Small intestine (tissue), 7 donors: ENCODE results near the gene ATG16L1. TPM values are rescaled to one million over a fixed set of nuclear protein-coding genes. Genes with fewer than 3 reads are reported as not detected.

Source experiments
- DNase-seq, 2 donors: peaks; one replicate each; pipeline versions ENCODE4 v3.0.0 to v3.0.0-alpha.2; 2013
- FAIRE-seq: peaks from 2 replicates; lab custom pipeline; 2012; peaks lifted over from hg19 to GRCh38; lab: Jason Lieb, UNC
- H3K27ac ChIP-seq, 3 donors: one replicate each; pipeline ENCODE4 v1.5.1; 2013; ENCODE audit warnings: low read length in 2 of 3, mild to moderate bottlenecking in 2 of 3, control low read depth in 1 of 3, inconsistent platforms in 1 of 3, low read depth in 1 of 3, moderate library complexity in 1 of 3
- H3K27me3 ChIP-seq, 3 donors: one replicate each; pipeline ENCODE4 v1.6.1; 2013; ENCODE audit warnings: low read length in 3 of 3, inconsistent platforms in 1 of 3; ENCODE audit not compliant: control insufficient read depth in 3 of 3, insufficient read depth in 3 of 3
- H3K36me3 ChIP-seq, 3 donors: one replicate each; pipeline ENCODE4 v1.6.1; 2013; ENCODE audit warnings: low read length in 3 of 3, inconsistent platforms in 1 of 3, low read depth in 1 of 3, mild to moderate bottlenecking in 1 of 3, moderate library complexity in 1 of 3; ENCODE audit not compliant: control insufficient read depth in 3 of 3, insufficient read depth in 2 of 3
- H3K4me1 ChIP-seq, 3 donors: one replicate each; pipeline ENCODE4 v1.6.1; 2013; ENCODE audit warnings: low read length in 2 of 3, inconsistent platforms in 1 of 3, low read depth in 1 of 3, mild to moderate bottlenecking in 1 of 3, moderate library complexity in 1 of 3; ENCODE audit not compliant: control insufficient read depth in 3 of 3, insufficient read depth in 2 of 3
- H3K4me3 ChIP-seq, 3 donors: one replicate each; pipeline ENCODE4 v1.5.1; 2013; ENCODE audit warnings: low read length in 3 of 3, control low read depth in 1 of 3, inconsistent platforms in 1 of 3, low read depth in 1 of 3, mild to moderate bottlenecking in 1 of 3, moderate library complexity in 1 of 3
- H3K9me3 ChIP-seq, 2 donors: one replicate each; pipeline ENCODE4 v1.6.1; 2013; ENCODE audit warnings: low read depth in 1 of 2, low read length in 1 of 2; ENCODE audit not compliant: control insufficient read depth in 2 of 2, insufficient read depth in 1 of 2
- WGBS, 3 donors: extraction: QIAGEN DNeasy Blood & Tissue Kit; methylation state at CpG; one replicate each; pipeline ENCODE4 v1.1.7; 2013; 5-methylcytosine and 5-hydroxymethylcytosine counted together
- polyA plus RNA-seq, 4 donors: library from polyadenylated mRNA; stranded (reverse) in 3 of 4; unstranded in 1 of 4; fragments of 200-250 nt in 3 of 4; fragments of 120-200 nt in 1 of 4; gene quantifications; one replicate each; pipeline versions ENCODE4 v1.2.1 to v1.2.3, GENCODE V29; 2013
- donor health status: healthy with polysubstance abuse.
- donor health status: control.
- donor health status: control.
- donor health status: Bipolar disorder and iron deficiency.
- donor health status: healthy.

Gene ATG16L1
- polyA plus RNA-seq, 4 donors, result 14.6 to 21.4 (median 17.5) TPM

GRCh38 chr2:233311241-233311926 is 59.9 kb downstream of the ATG16L1 start:
- Histone ChIP-seq H3K9me3 (no peaks in the 10 kb centered on the region), H3K4me3 (no peak overlapping the region), H3K36me3 (no peaks in the 10 kb centered on the region), H3K27me3 (no peaks in the 10 kb centered on the region), H3K4me1 (no peaks in the 10 kb centered on the region), H3K27ac (no peak overlapping the region)
- 85 to 89% (median 87%) methylated on average over 11 of the region's 11 CpGs for WGBS, 3 donors
- DNase-seq (no peak), FAIRE-seq (no peak)

DNA sequence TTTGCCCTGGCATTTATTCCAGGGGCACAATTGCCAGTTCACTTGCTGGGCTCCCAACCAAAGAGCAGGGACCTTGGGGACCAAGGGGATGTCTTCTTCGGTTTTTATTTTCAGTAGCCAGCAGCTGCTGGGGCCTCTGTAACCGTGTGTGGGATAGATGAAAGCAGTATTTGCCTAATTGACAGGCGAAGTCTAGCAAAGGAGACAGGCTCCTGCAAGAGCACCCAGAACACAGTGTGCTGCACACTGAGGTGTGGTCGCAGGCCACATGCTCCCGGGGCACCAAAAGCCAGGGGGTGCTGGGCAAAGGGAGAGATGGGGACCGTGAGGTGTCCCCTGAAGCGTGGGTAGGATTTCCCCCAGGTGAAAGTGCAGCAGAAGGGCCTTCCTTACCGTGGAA is 61.4 kb downstream of the ATG16L1 start:
- H3K27me3 ChIP-seq, result no peaks in the 10 kb centered on the region
- H3K4me3 ChIP-seq, result no peak overlapping the region
- H3K4me1 ChIP-seq, result no peaks in the 10 kb centered on the region
- 42 to 66% (median 51%) methylated on average over 8 of the region's 8 CpGs for WGBS, 3 donors
- H3K9me3 ChIP-seq, result no peaks in the 10 kb centered on the region
- H3K27ac ChIP-seq, result no peak overlapping the region
- FAIRE-seq, result no peak
- no peak for DNase-seq
- no peaks in the 10 kb centered on the region for H3K36me3 ChIP-seq

- Histone ChIP-seq H3K9me3 (no peaks in the 10 kb centered on the region), H3K27me3 (no peaks in the 10 kb centered on the region), H3K36me3 (no peaks in the 10 kb centered on the region), H3K4me3 (no peak overlapping the region), H3K4me1 (no peaks in the 10 kb centered on the region), H3K27ac (no peak overlapping the region)
- FAIRE-seq, result no peak
- no peak for DNase-seq
- WGBS, 3 donors, result 91 to 94% (median 93%) methylated on average over 18 to 20 of the region's 20 CpGs
Observed at GRCh38 chr2:233314180-233314925, 62.9 kb downstream of the ATG16L1 start.

GRCh38 chr2:233317196-233317943 is 65.9 kb downstream of the ATG16L1 start:
- no peak overlapping the region for H3K4me3 ChIP-seq
- no peak for FAIRE-seq
- WGBS, 3 donors, result 77 to 88% (median 83%) methylated on average over 7 of the region's 7 CpGs

DNA sequence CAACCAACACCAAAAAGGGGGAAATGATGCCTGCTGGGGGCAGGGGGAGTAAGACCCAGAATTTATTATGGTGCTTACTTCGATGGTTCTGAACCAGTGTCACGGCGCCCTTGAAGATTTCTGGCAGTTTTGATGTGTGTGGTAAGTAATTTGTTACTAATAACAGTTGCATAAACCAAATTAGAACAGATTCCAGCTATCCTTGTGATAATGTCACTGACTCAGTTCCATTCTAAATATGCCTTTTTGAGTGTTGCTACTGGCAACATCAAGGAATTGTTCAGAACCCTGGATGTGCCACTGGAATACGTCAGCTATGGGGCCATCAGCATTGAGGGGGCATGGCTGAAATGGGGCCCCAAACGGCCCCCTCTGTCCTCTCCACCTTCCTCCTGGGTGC is 67.8 kb downstream of the ATG16L1 start:
- no peaks in the 10 kb centered on the region for H3K9me3 ChIP-seq
- H3K4me1 ChIP-seq, result no peaks in the 10 kb centered on the region
- H3K27ac ChIP-seq, result no peak overlapping the region
- FAIRE-seq (no peak), DNase-seq (no peak)
- WGBS, 3 donors, result 73 to 90% (median 79%) methylated on average over 5 of the region's 5 CpGs
- H3K27me3 ChIP-seq, result peaks cover 0 to 2% (median 0%) of the 10 kb centered on the region in 3 donors
- no peaks in the 10 kb centered on the region for H3K36me3 ChIP-seq
- H3K4me3 ChIP-seq, result no peak overlapping the region

More at GRCh38 chr2:233317196-233317943, 65.9 kb downstream of the ATG16L1 start:
- no peak overlapping the region for H3K27ac ChIP-seq
- no peaks in the 10 kb centered on the region for H3K36me3 ChIP-seq
- no peak for DNase-seq
- H3K9me3 ChIP-seq, result no peaks in the 10 kb centered on the region
- H3K4me1 ChIP-seq, result no peaks in the 10 kb centered on the region
- peaks cover 0 to 2% (median 0%) of the 10 kb centered on the region in 3 donors for H3K27me3 ChIP-seq

- H3K4me1 ChIP-seq, result no peaks in the 10 kb centered on the region
- no peak overlapping the region for H3K27ac ChIP-seq
- H3K27me3 ChIP-seq, result peaks cover 0 to 2% (median 0%) of the 10 kb centered on the region in 3 donors
- DNase-seq (no peak), FAIRE-seq (no peak)
- no peaks in the 10 kb centered on the region for H3K36me3 ChIP-seq
- no peaks in the 10 kb centered on the region for H3K9me3 ChIP-seq
- 95 to 96% (median 95%) methylated on average over 17 of the region's 17 CpGs for WGBS, 3 donors
- H3K4me3 ChIP-seq, result no peak overlapping the region
Observed at GRCh38 chr2:233320470-233320869, 69.0 kb downstream of the ATG16L1 start.

DNA sequence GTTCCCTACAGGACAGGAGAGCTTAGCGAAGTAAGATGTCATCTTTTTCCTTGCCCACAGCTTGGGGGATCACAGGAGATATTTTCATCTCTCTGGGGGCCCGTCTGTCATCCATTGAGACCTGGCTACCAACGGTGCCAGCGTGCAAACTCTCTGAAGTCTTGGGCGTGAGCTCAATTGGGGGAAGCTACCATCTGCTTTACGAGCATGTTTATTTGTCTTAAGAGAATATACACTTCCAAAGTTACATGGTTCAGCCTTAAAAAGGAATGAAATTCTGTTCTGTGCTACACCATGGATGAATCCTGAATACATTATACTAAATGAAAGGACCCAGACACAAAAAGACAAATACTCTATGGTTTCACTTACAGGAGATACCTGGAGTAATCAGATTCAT is 69.7 kb downstream of the ATG16L1 start:
- no peak for FAIRE-seq
- 71 to 79% (median 71%) methylated on average over 6 of the region's 6 CpGs for WGBS, 3 donors

GRCh38 chr2:233323851-233324250 is 72.4 kb downstream of the ATG16L1 start:
- H3K36me3 ChIP-seq, result no peaks in the 10 kb centered on the region
- no peak overlapping the region for H3K27ac ChIP-seq
- no peak for FAIRE-seq
- H3K9me3 ChIP-seq, result no peaks in the 10 kb centered on the region
- H3K27me3 ChIP-seq, result peaks cover 0 to 2% (median 0%) of the 10 kb centered on the region in 3 donors
- 89 to 92% (median 90%) methylated on average over 8 of the region's 8 CpGs for WGBS, 3 donors
- no peak overlapping the region for H3K4me3 ChIP-seq
- H3K4me1 ChIP-seq, result no peaks in the 10 kb centered on the region
- no peak for DNase-seq

More for the DNA sequence above, 69.7 kb downstream of the ATG16L1 start:
- Histone ChIP-seq H3K27ac (no peak overlapping the region), H3K9me3 (no peaks in the 10 kb centered on the region), H3K4me3 (no peak overlapping the region), H3K36me3 (no peaks in the 10 kb centered on the region), H3K27me3 (peaks cover 0 to 2% (median 0%) of the 10 kb centered on the region in 3 donors), H3K4me1 (no peaks in the 10 kb centered on the region)
- no peak for DNase-seq
